Stimulated activated CD4-positive, alpha-beta T cell treated with anti-CD3 and anti-CD28 coated beads, Interleukin-12 subunit alpha, Interleukin-12 subunit beta, amount 100 ng/mL, for 4 hours (primary cell): ENCODE measurements around the gene TEX36.
"Not testable (repeated sequence)": the region's sequence is repeated elsewhere in the genome, so short reads cannot be mapped to it uniquely, and the experiment has no call there.

Experiments used
- DNase-seq: peaks from one replicate; pipeline ENCODE4 v3.0.0-alpha.2; 2020

The TEX36 gene

GRCh38 chr10:125628104-125629049 lies 54.6 kb downstream of the TEX36 start:
- no peak for DNase-seq

GRCh38 chr10:125627646-125628045 lies 55.3 kb downstream of the TEX36 start:
- no peak for DNase-seq

GRCh38 chr10:125626671-125627070 lies 56.3 kb downstream of the TEX36 start:
- DNase-seq = no peak

GRCh38 chr10:125625586-125625985 lies 57.4 kb downstream of the TEX36 start:
- DNase-seq = no peak

DNA sequence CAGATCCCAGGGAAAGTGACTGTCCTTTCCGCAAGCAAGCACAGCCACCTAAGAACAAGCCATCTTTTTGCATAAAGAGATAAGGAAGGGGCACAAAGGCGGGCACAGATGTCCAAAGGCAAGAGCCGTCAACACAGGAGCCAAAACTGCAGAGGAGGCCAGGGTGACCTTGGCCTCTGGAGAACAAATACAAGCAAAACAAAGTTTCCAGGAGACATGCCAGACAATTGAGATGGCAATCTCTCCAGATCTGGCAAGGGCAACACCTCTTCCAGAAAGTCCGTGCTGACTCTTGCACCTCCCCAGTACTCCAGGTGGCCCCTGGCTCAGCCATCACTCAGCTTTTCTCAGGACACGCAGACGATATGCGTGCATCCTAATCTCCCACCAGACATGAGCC lies 58.2 kb downstream of the TEX36 start:
- DNase-seq = no peak

- DNase-seq = no peak
Measured at GRCh38 chr10:125621052-125621451, 61.9 kb downstream of the TEX36 start.

GRCh38 chr10:125620401-125620800 lies 62.6 kb downstream of the TEX36 start:
- no peak for DNase-seq

DNA sequence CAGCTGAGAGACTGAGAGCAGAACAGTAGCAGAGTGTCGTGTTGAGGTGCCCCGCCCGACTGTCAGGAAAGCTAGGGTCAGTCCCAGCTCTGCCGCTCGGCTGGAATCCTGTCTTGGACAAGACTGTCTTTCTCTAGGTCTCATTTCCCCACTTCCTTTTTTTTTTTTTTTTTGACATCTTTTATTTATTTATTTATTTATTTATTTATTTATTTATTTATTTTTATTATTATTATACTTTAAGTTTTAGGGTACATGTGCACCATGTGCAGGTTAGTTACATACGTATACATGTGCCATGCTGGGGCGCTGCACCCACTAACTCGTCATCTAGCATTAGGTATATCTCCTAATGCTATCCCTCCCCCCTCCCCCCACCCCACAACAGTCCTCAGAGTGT lies 69.9 kb downstream of the TEX36 start:
- not testable (repeated sequence) for DNase-seq

DNA sequence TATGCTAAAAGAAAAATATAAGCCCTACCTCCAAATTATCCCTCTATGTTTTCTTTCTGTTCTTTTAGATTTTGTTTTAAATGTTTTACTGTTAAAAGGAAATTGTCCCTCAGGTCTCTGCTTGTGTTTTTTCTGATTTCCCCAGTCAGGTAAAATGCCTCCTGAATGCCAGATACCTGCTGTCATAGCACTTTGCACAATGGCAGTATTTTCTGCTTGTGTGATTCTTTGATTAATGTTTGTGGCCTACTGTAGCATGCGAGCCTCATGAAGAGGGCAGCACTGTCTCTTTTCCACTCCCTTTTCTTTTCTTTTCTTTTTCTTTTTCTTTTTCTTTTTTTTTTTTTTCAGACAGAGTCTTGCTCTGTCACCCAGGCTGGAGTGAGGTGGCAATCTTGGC lies 71.2 kb downstream of the TEX36 start:
- DNase-seq = no peak

GRCh38 chr10:125611216-125611615 lies 71.7 kb downstream of the TEX36 start:
- no peak for DNase-seq

- DNase-seq = no peak
Measured at GRCh38 chr10:125609859-125610258, 73.1 kb downstream of the TEX36 start.

- no peak for DNase-seq
Measured at GRCh38 chr10:125608474-125608873, 74.5 kb downstream of the TEX36 start.

DNA sequence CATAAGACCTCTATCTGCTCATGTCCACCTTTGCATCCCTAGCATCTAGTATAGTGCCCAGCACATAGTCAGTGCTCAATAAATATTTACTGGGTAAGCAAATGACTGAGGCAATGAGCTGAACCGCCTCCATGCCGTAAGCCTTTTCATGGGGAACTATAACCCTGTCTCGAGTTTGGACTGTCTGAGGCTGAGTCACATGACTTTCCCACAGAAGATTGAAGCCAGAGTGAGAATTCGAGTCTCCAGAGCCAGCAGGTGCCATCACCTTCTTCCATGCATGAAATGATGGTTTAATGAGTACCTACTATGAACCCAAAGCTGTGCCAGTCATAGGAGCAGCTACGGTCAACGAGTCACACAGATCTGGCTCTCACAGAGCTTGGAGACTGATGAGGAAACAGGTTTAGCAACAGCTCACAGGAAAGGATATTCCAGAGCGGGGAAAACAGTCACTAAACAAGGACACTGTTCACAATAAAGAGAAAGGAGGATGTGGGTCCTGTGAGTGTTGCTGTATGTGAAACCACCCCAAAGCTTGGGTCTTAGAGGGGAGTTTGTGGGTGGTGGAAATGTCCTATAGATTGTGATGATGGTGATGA lies 75.2 kb downstream of the TEX36 start:
- DNase-seq = no peak

- DNase-seq = no peak
Measured at GRCh38 chr10:125606414-125607010, 76.5 kb downstream of the TEX36 start.
